GM12891 (cell line): ENCODE data around the gene UBASH3A.
"Not testable (repeated sequence)": the region's sequence is repeated elsewhere in the genome, so short reads cannot be mapped to it uniquely, and the experiment has no call there.

Experiments used
- DNase-seq: peaks from one replicate; pipeline ENCODE4 v3.0.0; 2011; ENCODE audit warnings: low spot score; ENCODE audit not compliant: insufficient read length
- FAIRE-seq: peaks from 2 replicates; lab custom pipeline; 2011; peaks lifted over from hg19 to GRCh38; lab: Jason Lieb, UNC
- PAX5 ChIP-seq: IDR thresholded peaks from 2 replicates; pipeline ENCODE4 v1.6.1; 2011; ENCODE audit warnings: low read length, moderate library complexity, mild to moderate bottlenecking; ENCODE audit not compliant: insufficient read depth, severe bottlenecking
- POLR2A ChIP-seq: IDR thresholded peaks from 2 replicates; pipeline ENCODE4 v1.6.1; 2011; ENCODE audit warnings: low read depth, low read length, control low read depth
- POLR2AphosphoS5 ChIP-seq: IDR thresholded peaks from 2 replicates; pipeline ENCODE4 v1.6.1; 2011; ENCODE audit warnings: low read depth, low read length, control low read depth
- POU2F2 ChIP-seq: IDR thresholded peaks from 2 replicates; pipeline ENCODE4 v1.6.1; 2011; ENCODE audit warnings: low read depth, mild to moderate bottlenecking, control low read depth, low read length, moderate library complexity
- SPI1 ChIP-seq: IDR thresholded peaks from 2 replicates; pipeline ENCODE4 v1.6.1; 2011; ENCODE audit warnings: low read depth, low read length, control low read depth
- TAF1 ChIP-seq: IDR thresholded peaks from 2 replicates; pipeline ENCODE4 v1.6.1; 2011; ENCODE audit warnings: low read depth, low read length, control low read depth

The UBASH3A gene

DNA sequence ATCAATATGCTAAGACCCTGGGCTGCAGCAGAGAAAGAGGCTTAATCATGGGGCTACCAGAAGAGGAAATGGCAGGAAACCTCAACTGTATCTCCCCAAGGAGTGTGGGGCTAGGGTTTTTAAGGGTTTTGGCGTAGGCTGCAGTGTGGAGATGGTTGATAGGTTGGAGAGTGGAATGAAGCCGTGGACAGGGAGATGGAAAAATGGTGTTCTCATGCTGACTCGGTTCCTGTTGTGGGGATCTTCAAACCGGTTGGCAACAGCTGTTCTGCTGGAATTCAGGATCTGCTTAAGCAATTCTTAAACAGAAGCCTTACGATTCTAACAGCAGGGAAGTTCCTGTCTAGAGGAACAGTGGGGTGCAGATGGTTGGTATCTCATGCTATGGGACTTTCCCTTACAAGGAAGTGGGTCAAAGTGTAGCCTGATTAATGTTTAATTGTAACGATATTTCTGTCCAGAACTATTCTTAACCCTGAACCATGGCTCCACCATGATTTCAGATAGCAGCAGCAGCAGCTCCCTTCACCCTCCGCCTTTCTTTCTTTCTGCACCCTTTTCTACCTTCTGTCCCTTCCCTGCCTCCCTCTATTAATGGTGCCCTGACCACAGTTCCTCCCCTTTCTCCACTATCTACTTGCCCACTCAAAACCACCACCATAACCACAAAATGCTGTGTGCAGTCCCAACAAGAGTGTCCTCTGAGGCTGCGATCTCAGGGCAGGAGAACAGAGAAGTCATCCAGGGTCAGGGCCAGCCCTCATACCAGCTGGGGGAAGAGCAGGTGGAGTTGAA, 61.5 kb downstream of the UBASH3A start:
- peak; percentile 87 for FAIRE-seq
- TF ChIP-seq PAX5 (no peak), SPI1 (peak; percentile 63), POU2F2 (no peak), POLR2AphosphoS5 (no peak), POLR2A (peak; percentile 39; the same call in 1 of the 2 replicates), TAF1 (no peak)
- no peak for DNase-seq

DNA sequence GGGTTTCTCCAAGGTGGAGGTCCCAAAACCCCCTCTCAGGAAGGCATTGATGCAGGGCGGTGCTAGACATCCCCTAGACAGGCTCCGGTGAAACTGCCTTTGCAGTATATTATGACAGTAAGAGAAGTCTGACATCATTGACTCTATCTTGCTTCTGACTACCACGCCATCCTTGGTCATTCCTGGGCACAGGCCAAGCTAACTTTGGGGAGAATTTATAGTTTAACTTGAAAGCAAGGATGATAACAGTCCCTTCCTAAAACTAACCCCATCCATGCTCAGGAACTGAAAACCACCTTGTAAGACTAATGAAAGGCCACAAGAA, 62.1 kb downstream of the UBASH3A start:
- FAIRE-seq (no peak), DNase-seq (no peak)
- TF ChIP-seq POU2F2 (no peak), SPI1 (no peak), PAX5 (no peak), TAF1 (no peak), POLR2AphosphoS5 (no peak), POLR2A (no peak; the same call in 1 of the 2 replicates)

DNA sequence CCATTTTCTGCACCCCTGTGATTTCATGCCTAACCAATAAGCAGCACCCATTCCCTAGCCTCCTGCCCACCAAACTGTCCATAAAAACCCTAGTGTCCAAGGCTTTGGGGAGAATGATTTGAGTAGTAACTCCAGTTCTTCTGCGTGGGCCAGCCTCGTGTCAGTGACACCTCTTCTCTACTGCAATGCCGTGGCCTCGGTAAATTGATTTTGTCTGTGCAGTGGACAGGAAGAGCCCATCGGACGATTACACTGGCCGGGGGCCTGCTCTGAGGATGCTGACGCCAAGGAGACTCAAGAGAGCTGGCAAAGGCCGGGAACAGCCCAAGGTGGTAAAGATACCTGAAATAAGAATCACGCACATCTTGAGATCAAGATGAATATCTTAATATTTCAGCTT, 63.0 kb downstream of the UBASH3A start:
- FAIRE-seq = no peak
- no peak for DNase-seq
- TF ChIP-seq POLR2A (no peak), POLR2AphosphoS5 (no peak), POU2F2 (no peak), TAF1 (no peak), SPI1 (no peak), PAX5 (no peak)

DNA sequence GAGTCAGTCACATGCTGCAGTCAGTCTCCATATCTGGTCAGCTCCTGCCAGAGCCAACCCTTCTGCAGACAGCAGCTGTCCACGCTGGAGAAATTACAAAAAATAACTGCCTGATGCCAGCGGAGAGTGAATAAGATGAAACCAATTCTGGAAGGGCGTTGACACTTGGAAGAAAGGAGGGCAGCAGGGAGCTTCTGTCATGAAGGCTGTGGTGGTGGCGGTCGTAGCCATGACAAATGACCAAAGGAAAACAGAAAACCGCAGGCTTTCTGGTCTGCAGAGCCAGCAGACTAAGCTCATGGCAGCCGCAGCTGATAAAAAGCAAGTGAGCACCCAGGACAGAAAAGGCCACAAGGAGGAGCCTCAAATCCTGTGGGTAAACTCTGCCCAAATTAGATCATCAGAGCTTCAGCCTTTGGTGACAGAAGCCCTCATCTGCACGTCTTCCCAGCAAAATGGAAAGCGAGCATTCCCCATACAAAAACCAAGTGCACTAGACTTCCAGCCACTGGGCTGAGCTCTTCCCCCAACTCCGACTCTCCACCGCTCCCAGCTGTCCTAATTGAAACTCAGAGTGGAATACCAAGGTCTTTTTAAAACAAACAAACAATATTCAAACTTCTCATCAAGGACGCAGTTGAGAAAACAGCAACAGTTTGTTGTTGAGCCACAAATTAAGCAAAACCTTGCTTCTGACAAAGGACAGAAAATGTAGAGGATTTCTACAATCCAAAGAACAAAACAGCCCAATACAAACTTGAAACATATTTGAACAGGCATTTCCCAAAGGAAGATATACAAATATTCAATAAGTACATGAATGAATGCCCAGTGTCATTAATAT, 63.7 kb downstream of the UBASH3A start:
- no peak for DNase-seq
- TF ChIP-seq POU2F2 (no peak), POLR2AphosphoS5 (no peak), PAX5 (no peak), TAF1 (no peak), POLR2A (no peak), SPI1 (no peak)
- FAIRE-seq = peak; percentile 54

DNA sequence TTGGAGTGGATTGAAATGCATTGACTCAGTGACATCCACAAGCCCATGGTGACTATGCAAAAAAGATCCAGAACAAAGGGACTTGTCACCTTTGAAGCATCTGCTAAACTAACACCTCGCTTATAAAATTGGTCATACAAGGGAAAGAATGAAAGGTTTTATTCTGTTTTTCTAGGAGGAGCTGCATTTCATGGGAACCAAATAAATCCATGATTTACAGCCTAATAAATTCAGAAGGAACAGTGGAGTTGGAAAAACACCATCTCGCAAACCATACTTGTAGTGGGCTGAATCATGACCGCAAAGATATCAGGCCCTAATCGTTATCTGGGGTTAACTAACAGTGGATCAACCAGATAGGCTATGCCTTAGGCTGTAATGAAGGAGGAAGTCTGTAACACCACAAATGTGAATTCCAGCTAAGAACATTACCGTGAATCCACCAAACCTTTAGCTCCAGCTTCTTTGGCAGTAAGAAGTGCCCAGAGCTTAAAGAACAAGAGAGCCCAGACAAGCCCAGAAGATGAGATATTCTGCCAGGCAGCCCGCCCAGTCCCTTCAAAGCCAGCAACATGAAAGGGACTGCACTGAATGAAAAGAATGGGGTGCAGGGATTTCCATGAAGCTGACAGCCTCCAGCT, 64.9 kb downstream of the UBASH3A start:
- no peak for DNase-seq
- no peak for TF ChIP-seq POLR2AphosphoS5
- peak; percentile 81 for FAIRE-seq

DNA sequence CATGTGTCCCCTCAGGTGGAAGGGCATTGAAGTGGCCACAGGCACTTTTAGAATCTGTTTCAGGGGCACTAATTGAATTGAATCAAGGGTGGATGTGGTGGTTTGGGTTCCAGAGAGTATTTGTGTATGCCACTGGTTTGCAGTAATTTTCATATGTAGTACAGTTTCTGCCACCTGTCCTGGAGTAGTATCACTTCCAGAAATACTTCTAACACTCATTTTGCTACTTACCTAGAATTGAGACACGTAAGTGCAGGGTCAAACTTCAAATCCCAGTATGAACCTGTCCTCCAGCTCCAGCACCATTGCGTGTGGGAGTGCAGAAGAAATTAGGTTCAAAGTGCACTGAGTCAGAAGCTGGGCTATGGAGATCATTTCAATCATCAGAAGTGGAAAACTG, 65.6 kb downstream of the UBASH3A start:
- FAIRE-seq (peak; percentile 96), DNase-seq (no peak)
- TF ChIP-seq POLR2A (no peak), SPI1 (peak; percentile 70), PAX5 (no peak), POU2F2 (no peak; the same call in 1 of the 2 replicates), POLR2AphosphoS5 (no peak)

DNA sequence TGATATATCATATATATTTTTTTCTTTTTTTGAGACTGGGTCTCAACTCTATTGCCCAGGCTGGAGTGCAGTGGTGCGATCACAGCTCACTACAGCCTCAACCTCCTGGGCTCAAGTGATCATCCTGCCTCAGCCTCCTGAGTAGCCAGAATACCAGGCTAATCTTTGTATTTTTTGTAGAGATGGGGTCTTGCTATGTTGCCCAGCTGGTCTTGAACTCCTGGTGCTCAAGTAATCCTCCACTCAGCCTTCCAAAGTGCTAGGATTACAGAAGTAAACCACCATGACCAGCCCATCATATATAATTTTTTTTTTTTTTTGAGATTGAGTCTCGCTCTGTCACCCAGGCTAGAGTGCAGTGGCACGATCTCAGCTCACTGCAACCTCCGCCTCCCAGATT, 66.0 kb downstream of the UBASH3A start:
- not testable (repeated sequence) for DNase-seq
- peak; percentile 13 for FAIRE-seq

DNA sequence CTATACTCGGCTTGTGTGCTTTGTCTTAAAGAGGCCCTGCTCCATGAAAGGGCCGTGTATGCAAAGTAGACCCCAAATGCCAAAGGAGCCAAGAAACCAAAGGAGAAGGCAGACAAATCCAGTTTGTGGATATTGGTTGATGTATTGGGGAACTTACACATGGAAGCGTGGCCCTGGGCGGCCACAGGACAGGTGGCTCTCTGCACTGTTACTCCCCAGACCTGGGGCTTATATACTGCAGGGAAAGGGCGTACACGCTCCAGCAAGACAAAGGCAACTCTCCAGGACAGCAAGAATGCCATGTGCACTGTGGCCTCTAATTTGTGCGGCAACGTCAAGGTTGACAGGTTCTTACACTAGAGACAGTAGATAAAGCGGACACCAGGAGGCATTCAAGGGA, 67.5 kb downstream of the UBASH3A start:
- TF ChIP-seq PAX5 (no peak), POLR2A (no peak), POLR2AphosphoS5 (no peak), POU2F2 (no peak)
- DNase-seq = no peak
- no peak for FAIRE-seq

DNA sequence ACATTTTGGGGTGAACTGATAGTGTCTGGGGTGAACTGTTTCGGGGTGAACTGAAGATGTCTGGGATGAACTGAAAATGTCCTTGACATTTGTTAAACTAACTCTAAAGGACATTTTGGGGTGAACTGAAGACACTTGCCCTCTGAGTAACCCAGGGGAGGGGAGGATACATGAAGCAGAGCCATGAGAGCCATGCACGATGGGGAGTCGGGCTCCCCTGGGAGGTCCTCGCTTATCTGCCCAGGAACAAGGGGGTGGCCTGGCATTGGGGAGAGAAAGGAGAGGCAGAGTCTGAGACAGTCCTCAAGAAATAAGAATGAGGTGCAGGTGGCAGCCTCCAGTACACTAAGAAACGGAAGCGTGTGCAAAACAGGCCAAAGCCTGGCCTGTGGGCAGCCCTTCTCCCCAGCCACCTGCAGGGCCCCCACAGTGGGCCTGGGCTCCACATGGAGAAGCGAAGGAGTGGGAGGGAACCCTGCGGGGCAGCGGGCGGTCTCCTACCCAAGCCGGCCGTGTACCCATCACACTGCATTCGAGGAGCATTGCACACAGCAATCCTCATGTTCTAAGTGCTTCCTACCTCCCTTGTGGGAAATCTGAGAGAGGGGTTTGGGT, 68.1 kb downstream of the UBASH3A start:
- FAIRE-seq (peak; percentile 16), DNase-seq (no peak)
- TF ChIP-seq SPI1 (no peak), POU2F2 (no peak), POLR2AphosphoS5 (no peak), PAX5 (no peak), TAF1 (no peak)

DNA sequence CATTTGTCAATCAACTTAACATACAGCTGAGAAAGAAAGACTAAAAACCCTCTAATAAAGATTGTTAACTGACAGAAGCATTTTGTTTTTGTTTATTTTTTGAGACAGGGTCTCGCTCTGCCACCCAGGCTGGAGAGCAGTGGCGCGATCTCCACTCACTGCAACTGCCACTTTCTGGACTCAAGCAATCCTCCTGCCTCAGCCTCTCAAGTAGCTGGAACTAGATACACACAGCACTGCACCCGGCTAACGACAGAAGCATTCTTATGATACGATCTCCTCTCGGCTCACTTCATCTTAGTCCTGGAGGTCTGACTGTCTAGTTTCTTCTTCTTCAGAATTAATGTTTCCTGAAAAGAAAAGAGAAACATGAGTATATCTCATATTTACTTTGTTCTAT, 68.8 kb downstream of the UBASH3A start:
- no peak for FAIRE-seq
- DNase-seq = no peak
- TF ChIP-seq SPI1 = no peak
- no peak for TF ChIP-seq TAF1
- no peak for TF ChIP-seq POLR2AphosphoS5
- no peak for TF ChIP-seq POLR2A
- TF ChIP-seq PAX5 = no peak
- no peak for TF ChIP-seq POU2F2
